C4-2B (cell line): ENCODE results near the gene PRKACG.

Experiments used
- CTCF ChIP-seq: fragments of 450-650 bp; conservative IDR thresholded peaks from 2 replicates; pipeline ENCODE4 v1.5.1; 2017; ENCODE audit warnings: mild to moderate bottlenecking
- ZFX ChIP-seq: fragments of 450-650 bp; IDR thresholded peaks from 2 replicates; pipeline ENCODE4 v1.6.1; 2017

DNA sequence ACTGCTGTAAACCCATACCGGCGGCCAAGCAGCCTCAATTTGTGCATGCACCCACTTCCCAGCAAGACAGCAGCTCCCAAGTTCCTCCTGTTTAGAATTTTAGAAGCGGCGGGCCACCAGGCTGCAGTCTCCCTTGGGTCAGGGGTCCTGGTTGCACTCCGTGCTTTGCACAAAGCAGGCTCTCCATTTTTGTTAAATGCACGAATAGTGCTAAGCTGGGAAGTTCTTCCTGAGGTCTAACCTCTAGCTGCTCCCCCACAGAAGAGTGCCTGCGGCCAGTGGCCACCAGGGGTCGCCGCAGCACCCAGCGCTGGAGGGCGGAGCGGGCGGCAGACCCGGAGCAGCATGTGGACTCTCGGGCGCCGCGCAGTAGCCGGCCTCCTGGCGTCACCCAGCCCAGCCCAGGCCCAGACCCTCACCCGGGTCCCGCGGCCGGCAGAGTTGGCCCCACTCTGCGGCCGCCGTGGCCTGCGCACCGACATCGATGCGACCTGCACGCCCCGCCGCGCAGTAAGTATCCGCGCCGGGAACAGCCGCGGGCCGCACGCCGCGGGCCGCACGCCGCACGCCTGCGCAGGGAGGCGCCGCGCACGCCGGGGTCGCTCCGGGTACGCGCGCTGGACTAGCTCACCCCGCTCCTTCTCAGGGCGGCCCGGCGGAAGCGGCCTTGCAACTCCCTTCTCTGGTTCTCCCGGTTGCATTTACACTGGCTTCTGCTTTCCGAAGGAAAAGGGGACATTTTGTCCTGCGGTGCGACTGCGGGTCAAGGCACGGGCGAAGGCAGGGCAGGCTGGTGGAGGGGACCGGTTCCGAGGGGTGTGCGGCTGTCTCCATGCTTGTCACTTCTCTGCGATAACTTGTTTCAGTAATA lies 21.8 kb upstream of the PRKACG start, which contains the start of gene FXN:
- TF ChIP-seq CTCF (peak; percentile 99), ZFX (peak; percentile 97)
